DMS153 treated with DMSO at 0.1 percent for 48 hours (cell line): ENCODE measurements around the gene SAXO1.
"Not testable (repeated sequence)": the region's sequence is repeated elsewhere in the genome, so short reads cannot be mapped to it uniquely, and the experiment has no call there.

ENCODE experiments used
- DNase-seq: peaks from one replicate; lab custom pipeline; 2025; ENCODE audit not compliant: unreplicated experiment; lab: John Stamatoyannopoulos, UW

The SAXO1 gene, protein sequence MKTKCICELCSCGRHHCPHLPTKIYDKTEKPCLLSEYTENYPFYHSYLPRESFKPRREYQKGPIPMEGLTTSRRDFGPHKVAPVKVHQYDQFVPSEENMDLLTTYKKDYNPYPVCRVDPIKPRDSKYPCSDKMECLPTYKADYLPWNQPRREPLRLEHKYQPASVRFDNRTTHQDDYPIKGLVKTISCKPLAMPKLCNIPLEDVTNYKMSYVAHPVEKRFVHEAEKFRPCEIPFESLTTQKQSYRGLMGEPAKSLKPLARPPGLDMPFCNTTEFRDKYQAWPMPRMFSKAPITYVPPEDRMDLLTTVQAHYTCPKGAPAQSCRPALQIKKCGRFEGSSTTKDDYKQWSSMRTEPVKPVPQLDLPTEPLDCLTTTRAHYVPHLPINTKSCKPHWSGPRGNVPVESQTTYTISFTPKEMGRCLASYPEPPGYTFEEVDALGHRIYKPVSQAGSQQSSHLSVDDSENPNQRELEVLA

DNA sequence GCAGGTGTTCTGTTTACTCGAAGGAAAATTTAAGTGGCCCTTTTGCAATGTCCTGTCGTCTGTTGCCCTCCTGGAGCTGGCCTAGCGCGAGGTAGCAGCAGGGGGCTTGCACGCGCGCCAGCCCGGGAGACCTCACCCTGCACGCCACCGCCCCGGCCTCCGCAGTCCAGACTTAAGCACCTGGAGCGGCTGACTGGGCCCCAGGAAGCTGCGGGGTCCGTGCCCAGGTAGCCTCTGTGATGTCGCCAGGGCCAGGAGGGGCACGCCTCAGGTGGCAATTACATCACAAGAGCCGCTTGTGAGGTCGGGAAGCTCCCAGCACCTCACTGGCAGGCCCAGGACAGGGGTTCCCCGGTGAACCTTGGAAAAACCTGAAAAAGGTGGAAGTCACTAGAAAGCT lies at the start of gene SAXO1:
Gene SAXO1, minus strand, starts transcription at position 195 of the 400 bp plus-strand sequence. CDS start 301 bp downstream, outside the sequence.
- no peak for DNase-seq

DNA sequence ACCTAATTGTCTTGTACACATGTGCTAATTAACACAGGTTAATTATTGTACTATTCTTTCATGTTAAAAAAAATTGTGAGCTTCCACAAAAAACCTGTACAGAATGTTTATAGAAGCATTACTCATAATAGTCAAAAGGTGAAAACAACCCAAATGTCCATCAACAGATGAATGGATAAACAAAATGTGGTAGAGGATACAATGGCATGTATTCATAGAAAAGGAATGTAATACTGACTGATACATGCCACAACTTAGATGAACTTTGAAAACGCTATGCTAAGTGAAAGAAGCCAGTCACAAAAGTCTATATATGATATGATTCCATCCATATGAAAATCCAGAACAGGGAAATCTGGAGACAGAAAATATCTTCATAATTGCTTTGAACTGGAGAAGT lies 41.8 kb upstream of the SAXO1 start:
- DNase-seq: no peak

DNA sequence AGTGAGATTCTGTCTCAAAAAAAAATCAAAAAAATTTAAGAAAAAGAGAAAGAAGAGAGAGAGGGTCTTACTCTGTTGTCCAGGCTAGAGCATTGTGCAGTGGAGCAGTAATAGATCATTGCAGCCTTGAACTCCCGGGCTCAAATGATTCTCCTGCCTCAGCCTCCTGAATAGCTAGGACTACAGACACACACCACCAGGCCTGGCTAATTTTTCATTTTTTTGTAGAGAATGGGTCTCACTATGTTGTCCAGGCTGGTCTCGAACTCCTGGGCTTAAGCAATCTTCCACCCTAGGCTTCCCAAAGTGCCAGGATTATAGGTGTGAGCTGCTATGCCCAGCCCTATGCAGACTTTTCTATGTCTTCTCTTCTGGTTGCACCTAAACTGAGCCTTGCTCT lies 41.2 kb upstream of the SAXO1 start:
- no peak for DNase-seq

DNA sequence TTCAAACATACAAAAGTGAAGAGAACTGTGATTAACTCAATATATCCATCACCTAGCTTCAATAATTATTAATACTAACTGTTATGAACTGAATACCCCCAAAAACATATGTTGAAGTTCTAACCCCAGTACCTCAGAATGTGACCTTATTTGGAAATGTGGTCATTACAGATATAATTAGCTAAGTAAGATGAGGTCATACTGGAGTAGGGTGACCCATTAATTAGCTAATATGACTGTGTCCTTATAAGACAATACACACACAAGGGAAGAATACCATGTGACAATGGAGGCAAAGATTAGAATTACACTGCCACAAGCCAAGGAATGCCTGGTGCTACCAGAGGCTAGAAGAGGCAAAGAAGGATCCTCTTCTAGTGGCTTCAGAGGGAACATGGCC lies 24.0 kb upstream of the SAXO1 start:
- no peak for DNase-seq

DNA sequence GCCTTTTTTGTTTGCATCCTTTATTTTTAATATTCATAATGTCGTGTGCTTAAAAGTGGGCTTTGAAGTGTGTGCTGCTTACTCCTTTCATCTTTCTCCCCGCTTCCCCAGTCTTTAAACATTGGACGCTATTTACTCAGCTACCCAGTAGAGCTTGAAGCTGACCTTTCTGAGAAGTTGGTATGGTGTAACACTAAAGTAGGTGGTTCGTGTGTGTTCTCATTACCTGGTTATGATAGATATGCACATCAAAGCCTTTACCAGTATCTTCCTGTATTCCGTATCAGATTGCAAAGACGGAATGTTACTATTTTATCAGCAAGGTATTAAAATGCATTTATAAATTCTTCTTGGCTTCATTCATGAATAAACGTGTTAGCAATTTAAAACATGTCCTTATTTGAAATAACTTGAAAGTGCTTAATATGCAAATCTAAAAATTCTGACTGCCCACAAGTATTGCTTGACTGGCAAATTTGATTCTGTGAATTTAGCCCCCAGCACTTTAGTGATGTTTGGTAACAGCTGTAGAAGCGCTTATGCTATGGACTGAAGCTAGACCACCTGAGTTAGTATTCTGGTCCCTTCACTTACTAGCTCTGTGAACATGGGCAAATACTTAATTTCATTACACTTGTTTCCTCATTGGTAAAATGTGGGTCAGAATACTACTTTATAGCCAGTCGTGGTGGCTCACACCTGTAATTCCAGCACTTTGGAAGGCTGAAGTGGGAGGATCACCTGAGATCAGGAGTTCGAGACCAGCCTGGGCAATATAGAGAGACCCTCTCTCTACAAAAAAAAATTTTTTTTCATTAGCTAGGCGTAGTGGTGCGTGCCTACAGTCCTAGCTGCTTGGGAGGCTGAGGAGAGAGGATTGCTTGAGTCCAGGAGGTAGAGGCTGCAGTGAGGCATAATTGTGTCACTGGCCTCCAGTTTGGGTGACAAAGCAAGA lies 17.9 kb upstream of the SAXO1 start:
- no peak for DNase-seq

DNA sequence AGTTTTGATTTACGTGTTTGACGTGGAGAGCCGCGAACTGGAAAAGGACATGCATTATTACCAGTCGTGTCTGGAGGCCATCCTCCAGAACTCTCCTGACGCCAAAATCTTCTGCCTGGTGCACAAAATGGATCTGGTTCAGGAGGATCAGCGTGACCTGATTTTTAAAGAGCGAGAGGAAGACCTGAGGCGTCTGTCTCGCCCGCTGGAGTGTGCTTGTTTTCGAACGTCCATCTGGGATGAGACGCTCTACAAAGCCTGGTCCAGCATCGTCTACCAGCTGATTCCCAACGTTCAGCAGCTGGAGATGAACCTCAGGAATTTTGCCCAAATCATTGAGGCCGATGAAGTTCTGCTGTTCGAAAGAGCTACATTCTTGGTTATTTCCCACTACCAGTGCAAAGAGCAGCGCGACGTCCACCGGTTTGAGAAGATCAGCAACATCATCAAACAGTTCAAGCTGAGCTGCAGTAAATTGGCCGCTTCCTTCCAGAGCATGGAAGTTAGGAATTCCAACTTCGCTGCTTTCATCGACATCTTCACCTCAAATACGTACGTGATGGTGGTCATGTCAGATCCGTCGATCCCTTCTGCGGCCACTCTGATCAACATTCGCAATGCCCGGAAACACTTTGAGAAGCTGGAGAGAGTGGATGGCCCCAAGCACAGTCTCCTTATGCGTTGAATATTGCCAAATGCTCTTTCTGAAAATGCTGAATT lies 17.1 kb upstream of the SAXO1 start:
- no peak for DNase-seq

DNA sequence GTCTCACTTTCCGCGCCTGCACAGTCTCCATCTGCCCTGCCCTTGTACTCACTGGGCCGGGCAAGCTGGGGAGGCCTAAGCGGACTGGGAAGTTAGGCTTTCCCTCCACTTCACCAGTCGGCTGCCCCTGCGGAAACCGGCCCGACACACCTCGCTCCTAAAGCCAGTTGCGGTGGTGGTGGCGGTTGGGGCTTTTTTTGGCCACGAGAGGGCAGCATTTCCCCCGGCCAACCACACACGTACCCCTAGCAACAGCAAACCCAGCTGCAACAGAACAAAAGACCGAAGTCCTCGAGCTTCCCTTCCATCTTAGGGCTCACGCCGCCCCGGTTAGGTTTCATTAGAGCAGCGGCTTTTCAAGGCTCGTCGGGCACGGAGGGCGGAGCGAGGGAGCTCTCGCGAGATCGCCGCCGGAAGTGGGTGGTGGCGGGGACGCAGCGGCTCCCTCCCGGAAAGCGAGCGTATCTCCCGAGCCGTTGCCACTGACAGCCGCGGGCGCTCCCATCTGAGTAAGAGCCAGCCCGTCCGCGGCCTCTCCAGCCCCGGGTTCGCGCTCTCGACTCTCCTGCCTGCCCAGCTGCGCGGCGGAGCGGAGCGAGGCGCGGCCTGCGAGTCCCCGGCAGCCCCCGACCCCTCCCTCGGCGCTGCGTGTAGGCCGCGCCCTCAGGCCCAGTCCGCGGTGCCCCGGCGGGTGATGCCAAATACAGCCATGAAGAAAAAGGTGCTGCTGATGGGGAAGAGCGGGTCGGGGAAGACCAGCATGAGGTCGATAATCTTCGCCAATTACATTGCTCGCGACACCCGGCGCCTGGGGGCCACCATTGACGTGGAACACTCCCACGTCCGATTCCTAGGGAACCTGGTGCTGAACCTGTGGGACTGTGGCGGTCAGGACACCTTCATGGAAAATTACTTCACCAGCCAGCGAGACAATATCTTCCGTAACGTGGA lies 16.2 kb upstream of the SAXO1 start, which contains the start of gene RRAGA:
Gene RRAGA, plus strand, starts transcription at position 462 of the 951 bp plus-strand sequence. Its CDS starts 233 bp downstream, at position 695.
- peak; percentile 92 for DNase-seq

DNA sequence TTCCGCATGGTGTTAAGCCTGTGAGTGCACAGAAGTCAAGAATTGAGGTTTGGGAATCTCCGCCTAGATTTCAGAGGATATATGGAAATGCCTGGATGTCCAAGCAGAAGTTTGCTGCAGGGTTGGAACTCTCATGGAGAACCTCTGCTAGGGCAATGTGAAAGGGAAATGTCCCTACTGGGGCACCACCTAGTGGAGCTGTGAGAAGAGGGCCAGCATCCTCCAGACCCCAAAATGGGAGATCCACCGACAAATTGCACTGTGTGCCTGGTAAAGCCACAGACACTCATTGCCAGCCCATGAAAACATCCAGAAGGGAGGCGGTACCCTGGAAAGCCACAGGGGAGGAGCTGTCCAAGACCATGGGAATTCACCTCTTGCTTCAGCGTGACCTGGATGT lies 3.6 kb upstream of the SAXO1 start:
- DNase-seq: no peak

DNA sequence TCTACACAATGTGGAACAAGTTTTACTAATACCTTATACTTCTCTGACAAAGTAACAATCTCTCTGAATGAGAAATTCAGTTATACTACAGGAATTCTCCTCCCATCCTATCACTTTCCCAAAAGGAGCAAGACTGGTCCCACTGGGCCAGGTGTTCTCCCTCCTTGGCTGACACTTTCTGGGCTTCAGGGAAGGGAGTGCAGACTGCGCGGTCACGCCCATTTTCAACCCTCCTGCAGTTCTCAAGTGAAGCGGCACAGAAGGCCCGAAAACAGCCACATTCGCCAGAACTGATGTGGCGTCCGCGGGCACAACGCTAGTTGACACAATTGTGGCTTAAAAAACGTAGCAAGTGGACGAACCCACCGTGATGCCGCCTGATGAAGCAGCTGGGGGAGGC lies 603 bp downstream of the SAXO1 start:
- no peak for DNase-seq

DNA sequence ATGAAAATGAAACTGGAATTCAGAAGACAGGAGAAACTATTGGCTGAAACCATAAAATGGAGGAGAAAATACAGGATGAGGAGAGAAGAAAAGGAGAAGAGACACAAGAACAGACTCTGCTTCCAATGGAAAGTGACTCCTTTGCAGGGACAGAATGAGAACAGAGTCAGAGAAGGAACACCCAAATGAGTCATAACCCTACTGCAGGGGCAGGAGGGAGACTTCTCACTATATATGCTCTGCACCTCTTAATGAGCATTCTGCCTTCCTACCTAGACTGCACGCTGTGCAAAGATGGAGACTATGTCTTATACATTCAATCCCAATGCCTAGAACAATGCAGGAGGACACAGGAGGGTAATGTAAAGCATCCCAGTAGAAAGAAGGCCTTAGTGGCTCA lies 2.1 kb downstream of the SAXO1 start:
- no peak for DNase-seq

DNA sequence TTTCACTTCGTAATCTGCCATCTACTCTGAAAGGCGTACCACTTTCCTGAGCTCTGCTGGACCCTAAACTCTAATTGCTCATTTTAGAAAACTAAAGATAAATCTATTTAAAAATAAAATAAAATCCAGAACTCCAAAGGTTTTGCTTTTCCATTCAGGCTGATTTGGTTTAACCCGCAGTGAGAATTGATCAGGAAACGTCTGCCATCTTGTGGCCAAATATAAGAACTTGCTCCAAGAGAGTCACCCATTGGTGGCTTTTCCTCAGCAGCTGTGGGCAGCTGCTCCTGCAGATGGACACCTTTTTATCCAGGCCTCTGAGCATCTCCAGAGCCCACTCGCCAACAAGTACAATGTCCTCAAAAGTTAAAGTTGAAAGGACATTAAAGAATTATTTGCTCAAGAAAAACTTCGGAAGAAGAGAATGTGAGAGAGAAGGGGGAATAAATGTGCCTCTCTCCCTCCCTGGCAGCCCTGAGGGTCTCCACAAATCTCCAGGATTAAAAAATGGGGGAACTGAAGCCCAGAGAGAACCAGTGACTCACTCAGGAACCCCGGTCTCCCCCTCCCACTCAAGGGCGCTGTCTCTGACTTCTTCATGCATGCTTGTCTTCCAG lies 4.1 kb downstream of the SAXO1 start:
- peak; percentile 73 for DNase-seq

DNA sequence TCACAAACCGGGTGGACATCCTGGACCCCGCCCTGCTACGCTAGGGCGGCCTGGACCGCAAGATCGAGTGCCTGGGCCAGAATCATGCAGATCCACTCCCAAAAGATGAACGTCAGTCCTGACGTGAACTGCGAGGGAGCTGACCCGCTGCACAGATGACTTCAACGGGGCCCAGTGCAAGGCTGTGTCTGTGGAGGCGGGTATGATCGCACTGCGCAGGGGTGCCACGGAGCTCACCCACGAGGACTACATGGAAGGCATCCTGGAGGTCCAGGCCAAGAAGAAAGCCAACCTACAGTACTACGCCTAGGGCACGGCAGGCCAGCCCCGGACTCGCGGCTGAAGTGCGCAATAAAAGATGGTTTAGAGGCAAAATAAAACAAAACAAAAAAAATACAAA lies 5.2 kb downstream of the SAXO1 start:
- DNase-seq: no peak

DNA sequence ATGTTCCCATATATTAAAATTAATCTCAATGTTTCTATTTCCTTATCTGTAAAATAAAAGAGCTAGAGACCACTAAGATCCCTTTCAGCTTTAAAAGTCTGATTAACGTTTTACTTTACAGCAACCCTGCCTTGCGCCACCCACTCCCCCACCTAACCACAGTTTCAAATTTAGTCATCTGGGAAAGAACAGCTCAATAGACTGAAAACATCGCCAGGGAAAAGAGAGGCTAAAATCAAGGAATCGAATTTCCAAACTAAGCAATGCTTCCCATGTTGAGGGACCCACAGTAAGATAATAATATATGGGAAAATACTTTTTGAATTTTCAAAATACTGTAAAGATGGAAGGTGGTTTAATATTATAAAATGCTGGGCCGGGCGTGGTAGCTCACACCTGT lies 6.6 kb downstream of the SAXO1 start:
- DNase-seq: no peak

DNA sequence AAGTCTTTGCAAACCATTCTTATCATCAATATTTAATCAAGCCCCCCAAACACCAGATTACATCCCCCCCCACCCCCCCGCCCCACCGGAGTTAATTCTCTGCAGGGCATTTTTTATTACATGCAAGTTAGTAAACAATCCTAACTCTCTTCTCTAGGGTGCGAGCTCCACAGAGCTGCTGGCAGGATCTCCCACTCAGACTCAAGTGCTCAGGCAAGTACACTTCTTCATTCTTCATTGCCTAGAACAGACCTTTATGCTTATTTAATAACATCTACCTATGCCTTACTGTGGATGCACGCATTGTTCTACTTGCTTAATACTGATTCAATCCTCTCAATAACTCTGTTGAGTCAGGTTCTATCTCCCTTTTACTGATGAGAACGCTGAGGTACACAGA lies 9.9 kb downstream of the SAXO1 start:
- no peak for DNase-seq

DNA sequence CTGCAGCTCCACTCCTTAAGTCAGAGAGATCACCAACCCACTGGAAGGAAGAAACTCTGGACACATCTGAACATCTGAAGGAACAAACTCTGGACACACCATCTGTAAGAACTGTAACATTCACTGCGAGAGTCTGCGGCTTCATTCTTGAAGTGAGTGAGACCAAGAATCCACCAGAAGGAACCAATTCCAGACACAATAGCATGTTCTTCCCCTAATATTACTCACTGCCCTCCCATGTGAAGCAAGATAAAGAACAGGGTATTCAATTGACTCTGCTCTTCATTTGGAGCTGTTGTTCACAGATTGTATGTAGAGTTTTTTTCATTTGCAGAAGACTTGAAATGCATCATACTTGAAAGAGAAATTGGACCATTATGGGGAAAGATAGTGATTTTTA lies 10.8 kb downstream of the SAXO1 start:
- no peak for DNase-seq

DNA sequence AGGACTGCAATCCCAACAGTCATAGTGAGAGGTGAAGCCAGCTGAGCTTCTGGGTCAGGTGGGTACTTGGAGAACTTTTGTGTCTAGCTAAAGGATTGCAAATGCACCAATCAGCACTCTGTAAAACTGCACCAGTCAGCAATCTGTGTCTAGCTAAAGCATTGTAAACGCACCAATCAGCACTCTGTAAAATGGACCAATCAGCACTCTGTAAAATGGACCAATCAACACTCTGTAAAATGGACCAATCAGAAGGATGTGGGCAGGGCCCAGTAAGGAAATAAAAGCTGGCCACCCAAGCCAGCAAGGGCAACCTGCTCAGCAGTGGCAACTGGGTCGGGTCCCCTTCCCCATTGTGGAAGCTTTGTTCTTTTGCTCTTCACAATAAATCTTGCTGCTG lies 11.4 kb downstream of the SAXO1 start:
- DNase-seq: not testable (repeated sequence)

DNA sequence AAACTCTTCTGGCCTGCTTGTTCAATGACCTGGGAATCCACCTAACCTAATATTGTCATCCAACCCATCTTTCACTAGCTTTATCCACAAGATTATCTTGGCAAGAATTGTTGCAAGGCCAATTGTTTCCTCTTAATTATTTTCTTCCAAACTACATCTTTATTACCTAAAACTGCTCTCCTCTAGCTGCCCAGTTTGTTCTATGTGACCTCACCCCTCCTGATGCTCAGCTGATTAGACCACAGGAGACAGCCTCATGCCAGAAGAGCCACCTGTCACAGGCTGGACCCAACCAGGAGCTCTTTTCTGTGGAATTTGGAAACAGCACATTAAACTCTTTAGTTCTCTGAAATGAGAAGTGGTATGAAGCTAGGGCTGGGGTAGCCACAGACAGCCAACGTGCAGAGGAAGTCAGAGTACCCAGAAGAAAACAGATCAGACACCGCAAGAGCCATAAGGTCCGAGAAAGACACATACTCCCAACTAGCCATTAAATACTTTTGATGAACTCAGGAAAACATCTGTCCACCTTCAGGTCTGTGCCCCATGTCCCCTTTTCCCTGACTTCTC lies 12.0 kb downstream of the SAXO1 start:
- DNase-seq: no peak

DNA sequence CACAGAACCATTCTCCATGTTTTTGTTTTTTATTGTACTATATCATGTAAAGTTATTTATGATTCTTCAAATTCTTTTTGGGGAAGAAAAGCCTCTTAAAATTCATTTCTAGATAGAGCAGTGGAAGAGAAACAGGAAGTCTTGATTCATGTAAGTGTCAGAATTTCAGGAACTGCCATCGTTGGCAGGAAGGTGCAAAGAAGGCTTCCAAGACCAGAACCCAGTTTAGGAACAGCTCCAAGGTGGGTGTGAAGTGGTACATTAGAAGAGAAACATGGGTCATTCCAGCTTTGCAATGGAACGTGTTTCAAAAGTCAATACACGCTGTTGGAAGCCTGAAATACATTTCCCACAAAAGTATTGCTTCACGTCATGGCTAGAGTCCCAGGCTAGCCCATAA lies 14.8 kb downstream of the SAXO1 start:
- DNase-seq: no peak

DNA sequence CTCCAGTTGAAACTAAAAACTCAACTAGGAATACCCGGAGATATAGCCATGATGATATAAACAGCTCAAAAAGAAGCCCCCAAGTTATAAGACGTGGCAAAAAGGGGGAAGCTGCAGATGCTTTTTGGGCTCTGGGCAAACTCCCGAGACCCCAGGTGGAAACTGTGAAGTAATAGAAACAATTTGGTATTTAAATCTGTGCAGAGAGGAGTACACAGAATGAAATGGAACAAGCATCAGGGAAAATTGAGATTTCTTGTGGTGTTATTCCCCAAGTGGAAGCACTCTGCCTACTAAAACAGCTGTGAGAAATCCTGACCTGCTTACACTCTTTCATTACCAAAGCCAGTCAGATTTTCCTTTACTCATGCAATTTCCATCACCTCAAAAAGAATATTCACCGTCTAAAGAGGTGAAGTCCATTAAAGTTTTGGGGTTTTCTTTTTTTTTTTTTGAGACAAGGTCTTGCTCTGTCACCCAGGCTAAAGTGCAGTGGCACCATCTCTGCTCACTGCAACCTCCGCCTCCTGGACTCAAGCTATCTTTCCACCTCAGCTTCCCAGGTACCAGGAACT lies 23.5 kb downstream of the SAXO1 start:
- no peak for DNase-seq
